ENCODE data around the gene CTSD. TPM values are rescaled to one million over a fixed set of nuclear protein-coding genes. Genes with fewer than 3 reads are reported as not detected.

The CTSD gene
- total and polyA plus RNA-seq, 2 of the 8 experiments (the other 6 are each of a cell fraction or from before 2014, with no cell fraction given): 169 to 173 TPM

DNA sequence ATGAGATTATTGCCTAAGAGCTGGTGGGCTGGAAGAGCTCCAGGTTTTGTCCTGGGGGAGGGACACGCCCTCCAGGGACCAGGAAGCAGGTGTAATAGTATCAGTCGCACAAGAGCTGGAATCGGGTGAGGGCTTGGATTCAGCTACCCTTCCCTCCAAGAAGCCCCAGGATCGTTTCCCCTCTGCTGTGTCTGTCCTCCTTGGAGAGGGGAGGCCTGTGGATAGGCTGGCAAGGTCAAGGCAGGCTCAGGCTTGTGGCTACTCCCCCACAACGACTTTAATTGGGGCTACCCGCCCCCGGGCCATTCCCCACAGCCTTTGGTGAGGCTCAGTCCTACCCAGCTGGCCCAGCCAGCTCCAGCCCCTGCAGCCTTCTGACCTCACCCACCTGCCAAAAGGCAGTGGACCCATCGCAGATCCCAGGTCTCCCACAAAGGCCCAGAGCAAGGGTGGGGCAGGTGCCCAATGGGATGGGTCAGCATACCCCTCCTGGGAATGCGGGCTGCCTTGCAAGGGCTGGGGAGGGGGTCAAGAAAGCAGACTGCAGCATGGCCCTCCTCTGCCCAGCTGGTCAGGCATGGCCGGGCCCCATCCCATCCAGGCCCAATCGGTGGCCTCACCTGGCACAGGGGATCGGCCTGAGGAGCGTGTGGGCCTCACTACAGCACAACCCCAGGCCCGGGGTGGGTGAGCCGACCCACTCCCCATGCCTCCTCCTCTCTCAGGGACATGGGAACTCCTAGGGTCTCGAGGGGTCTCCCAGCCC, 1.0 kb downstream of the CTSD start (continued):
- TF ChIP-seq, protein P1, sequence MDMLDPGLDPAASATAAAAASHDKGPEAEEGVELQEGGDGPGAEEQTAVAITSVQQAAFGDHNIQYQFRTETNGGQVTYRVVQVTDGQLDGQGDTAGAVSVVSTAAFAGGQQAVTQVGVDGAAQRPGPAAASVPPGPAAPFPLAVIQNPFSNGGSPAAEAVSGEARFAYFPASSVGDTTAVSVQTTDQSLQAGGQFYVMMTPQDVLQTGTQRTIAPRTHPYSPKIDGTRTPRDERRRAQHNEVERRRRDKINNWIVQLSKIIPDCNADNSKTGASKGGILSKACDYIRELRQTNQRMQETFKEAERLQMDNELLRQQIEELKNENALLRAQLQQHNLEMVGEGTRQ (IDR thresholded peaks at IDR 0.05; ENCODE audit: low read length): no peak
- TF ChIP-seq SRF (IDR thresholded peaks at IDR 0.05; ENCODE audit: low read depth, low read length) (no peak), JUN (IDR thresholded peaks at IDR 0.05; ENCODE audit: low read depth, low read length) (no peak)
- TF ChIP-seq, protein P2, sequence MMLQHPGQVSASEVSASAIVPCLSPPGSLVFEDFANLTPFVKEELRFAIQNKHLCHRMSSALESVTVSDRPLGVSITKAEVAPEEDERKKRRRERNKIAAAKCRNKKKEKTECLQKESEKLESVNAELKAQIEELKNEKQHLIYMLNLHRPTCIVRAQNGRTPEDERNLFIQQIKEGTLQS (IDR thresholded peaks at IDR 0.05; ENCODE audit: insufficient read depth, low read depth, low read length): no peak
